Motor neuron (in vitro differentiated cells): ENCODE results near the gene FAM227A. TPM values are rescaled to one million over a fixed set of nuclear protein-coding genes. Genes with fewer than 3 reads are reported as not detected.
"Not testable (repeated sequence)": the region's sequence is repeated elsewhere in the genome, so short reads cannot be mapped to it uniquely, and the experiment has no call there.

Source experiments
- ATAC-seq, 8 experiments: fragments of 200-7000 bp; cut with Tn5 transposase; replicated peaks in 6 of 8; 2 replicates each; pipeline ENCODE4 v1.8.0; 2021; ENCODE audit warnings: mild to moderate bottlenecking in 8 of 8, moderate library complexity in 8 of 8
- H3K27ac ChIP-seq, 2 donors: fragments of 250-450 bp; sonication (Bioruptor Pico); 2 replicates each; pipeline ENCODE4 v1.9.0; 2021; ENCODE audit warnings: antibody characterized with exemption in 2 of 2, mild to moderate bottlenecking in 2 of 2, moderate library complexity in 1 of 2
- H3K4me1 ChIP-seq, 2 donors: fragments of 250-450 bp; sonication (Bioruptor Pico); replicated peaks in 1 of 2; 2 replicates each; pipeline ENCODE4 v1.6.1; 2021; ENCODE audit warnings: antibody characterized with exemption in 2 of 2, mild to moderate bottlenecking in 2 of 2, moderate library complexity in 1 of 2
- H3K4me3 ChIP-seq, 5 donors: fragments of 250-450 bp; sonication (Bioruptor Pico); 2 replicates each; pipeline ENCODE4 v1.9.0; 2021; ENCODE audit warnings: antibody characterized with exemption in 5 of 5, mild to moderate bottlenecking in 5 of 5, moderate library complexity in 4 of 5
- WGBS, 10 experiments: fragments of 450-650 bp; shearing (Covaris generic); methylation state at CpG; one replicate each; pipeline ENCODE4 v1.0.0; 2022; 5-methylcytosine and 5-hydroxymethylcytosine counted together
- in situ Hi-C, 9 experiments: fragments of 400-800 bp; cut with MboI; loops; one replicate each; pipeline ENCODE4 v1.15.0; 2021; ENCODE audit warnings: low sequenced_read_pairs in 9 of 9, low pct_unique_long_range_greater_than_20kb in 2 of 9; ENCODE audit not compliant: unreplicated experiment in 9 of 9
- total RNA-seq, 8 experiments: library from RNA; unstranded; fragments of 300-600 nt; gene quantifications; 2 replicates each; pipeline versions ENCODE4 v1.2.3 to v1.2.4, GENCODE V29; 2022

Gene FAM227A
- total RNA-seq, 8 experiments from 2014 or later, result 0.66 to 7.8 (median 5.8) TPM

DNA sequence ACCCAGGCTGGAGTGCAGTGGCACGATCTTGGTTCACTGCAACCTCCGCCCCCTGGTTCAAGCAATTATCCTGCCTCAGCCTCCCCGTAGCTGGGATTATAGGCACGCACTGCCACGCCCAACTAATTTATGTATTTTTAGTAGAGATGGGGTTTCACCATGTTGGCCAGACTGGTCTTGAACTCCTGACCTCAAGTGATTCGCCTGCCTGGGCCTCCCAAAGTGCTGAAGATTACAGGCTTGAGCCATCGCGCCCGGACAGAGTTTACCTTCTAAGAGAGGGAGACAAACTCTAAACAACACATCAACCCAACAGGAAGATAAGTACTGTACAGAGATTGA is 41.2 kb downstream of the FAM227A start:
- Histone ChIP-seq H3K4me1 (peaks cover 7 to 11% of the 10 kb centered on the region in 2 donors), H3K27ac (peak overlapping the region in 1 of 2 donors; percentile 37)
- 53 to 90% (median 83%) methylated on average over 1 to 8 of the region's 9 CpGs; no CpG with 5 or more reads in 3 of the 10 experiments for WGBS, 10 experiments
- ATAC-seq, result peak in 2 of 8 experiments; percentile 7 to 55
- in situ Hi-C loops, H3K4me3 ChIP-seq: not testable (repeated sequence)

DNA sequence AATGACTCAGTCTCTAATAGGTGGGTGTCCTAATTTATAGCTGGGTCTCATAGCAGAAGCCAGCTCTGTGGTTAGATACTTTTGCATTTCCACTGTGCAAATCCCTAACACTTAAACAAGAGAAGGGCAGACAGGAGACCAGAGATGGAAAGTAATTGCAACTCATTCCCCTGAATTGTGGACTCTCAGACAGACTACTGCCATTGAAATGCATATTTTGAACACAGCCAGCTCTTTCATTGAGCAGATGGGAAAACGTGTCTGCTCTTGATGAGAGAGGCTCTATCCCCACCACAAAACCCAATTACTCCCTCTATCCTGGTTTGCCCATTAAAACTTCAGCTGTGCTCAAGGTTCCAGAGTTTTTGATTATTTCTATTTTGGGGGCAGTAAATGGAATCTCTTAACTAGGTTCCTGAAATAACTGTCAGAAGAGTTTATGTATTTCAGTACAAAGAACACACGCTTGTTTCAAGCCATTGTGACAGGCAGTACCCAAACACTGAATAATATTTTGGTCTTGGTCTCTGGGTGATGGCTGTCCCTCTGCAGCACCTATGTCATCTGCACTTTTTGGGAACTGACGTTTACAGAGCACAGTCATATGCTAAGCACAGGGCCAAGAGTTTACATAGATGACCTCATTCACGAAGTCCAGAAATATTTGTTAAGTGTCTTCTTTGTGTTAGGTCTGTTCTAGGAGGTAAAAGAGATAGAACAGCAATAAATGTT is 41.7 kb downstream of the FAM227A start:
- WGBS, 10 experiments, result 17 to 100% (median 50%) methylated on average over 1 to 4 of the region's 4 CpGs; no CpG with 5 or more reads in 1 of the 10 experiments
- peak in 7 of 8 experiments; percentile 13 to 97 (median 71) for ATAC-seq
- in situ Hi-C loops, result no loop called here
- peak overlapping the region in 1 of 2 donors; percentile 36 for H3K27ac ChIP-seq
- H3K4me1 ChIP-seq, result peaks cover 7 to 11% of the 10 kb centered on the region in 2 donors
- no peak overlapping the region for H3K4me3 ChIP-seq

DNA sequence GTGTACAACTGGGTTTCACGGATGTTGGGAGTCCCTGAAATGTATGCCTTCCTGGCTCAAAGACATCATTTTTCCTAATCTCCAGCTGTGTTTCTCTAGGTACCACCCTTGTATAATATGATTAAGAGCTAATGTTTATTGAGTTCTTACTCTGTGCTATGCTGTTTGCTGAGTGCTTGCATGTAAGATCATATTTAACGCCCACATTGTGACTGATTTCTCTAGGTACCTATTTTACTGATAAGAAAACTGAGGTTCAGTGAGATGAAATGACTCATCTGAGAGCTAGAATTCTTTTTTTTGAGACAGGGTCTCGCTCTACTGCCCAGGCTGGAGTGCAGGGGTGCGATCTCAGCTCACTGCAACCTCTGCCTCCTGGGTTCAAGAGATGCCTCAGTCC is 42.6 kb downstream of the FAM227A start:
- WGBS, 10 experiments, result 50 to 100% (median 95%) methylated on average over 1 to 2 of the region's 4 CpGs; no CpG with 5 or more reads in 2 of the 10 experiments
- H3K4me1 ChIP-seq, result peaks cover 7 to 11% of the 10 kb centered on the region in 2 donors
- ATAC-seq, result no peak
- in situ Hi-C loops, result no loop called here
- H3K4me3 ChIP-seq, result no peak overlapping the region
- H3K27ac ChIP-seq, result no peak overlapping the region

DNA sequence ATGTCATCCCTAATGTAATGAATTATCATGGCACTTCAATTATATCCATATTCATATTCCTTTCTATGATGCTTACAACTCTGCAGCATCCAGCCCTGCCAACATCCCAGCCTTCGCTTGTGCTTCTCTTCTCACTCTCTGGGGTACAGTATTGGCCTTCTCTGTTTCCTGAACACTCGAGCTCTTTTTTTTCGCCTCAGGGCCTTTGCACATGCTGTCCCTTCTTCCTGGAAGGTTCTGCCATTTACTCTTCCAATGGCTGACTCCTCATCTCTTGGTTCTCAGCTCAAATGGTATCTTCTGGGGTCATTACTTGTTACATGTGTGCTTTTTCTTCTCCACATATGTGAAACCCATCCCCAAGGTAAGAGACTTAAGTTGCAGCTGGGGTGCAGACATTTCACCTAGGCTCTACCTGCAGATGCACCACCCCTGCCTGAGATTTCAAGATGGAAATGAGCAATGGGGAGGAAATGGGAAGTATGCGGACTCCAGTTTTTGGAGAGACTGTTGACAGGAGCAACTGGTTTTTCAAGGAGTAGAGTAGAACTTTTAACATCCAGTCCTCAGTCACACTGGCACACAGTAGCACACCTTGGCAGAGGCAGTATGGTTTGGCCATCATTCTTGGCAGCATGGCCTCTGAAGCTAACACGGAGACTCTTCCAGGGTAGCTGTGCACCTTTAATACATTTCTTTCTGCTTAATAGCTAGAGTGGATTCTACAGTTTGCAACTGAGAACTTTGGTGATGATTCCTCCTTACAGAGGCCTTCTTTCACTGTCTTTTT is 43.8 kb downstream of the FAM227A start:
- in situ Hi-C loops, result no loop called here
- 42 to 100% (median 90%) methylated on average over 2 to 5 of the region's 5 CpGs; no CpG with 5 or more reads in 1 of the 10 experiments for WGBS, 10 experiments
- peaks cover 7 to 11% of the 10 kb centered on the region in 2 donors for H3K4me1 ChIP-seq
- H3K4me3 ChIP-seq, result no peak overlapping the region
- no peak for ATAC-seq
- no peak overlapping the region for H3K27ac ChIP-seq

DNA sequence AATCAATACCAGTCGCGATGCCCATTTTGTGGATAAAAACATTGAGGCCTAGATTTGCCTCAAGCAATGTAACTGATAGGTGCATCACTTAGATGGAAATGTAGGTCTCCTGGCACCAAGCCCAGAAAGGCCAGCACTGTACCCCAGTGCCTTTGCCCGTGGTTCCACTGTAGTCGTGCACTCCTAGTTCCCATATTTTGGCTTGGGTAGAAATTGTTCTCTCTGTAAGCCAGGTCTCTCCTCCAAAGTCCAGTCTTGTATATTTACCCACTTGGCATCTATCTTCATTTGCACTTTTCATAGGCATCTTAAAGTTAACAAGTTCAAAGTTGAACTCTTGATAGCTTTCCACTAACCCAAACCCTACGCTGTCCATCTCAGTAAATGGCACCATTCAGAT is 44.6 kb downstream of the FAM227A start:
- WGBS, 10 experiments, result 60 to 100% (median 100%) methylated on average over 1 to 5 of the region's 5 CpGs; no CpG with 5 or more reads in 1 of the 10 experiments
- Histone ChIP-seq H3K4me1 (peaks cover 7 to 11% of the 10 kb centered on the region in 2 donors), H3K27ac (no peak overlapping the region), H3K4me3 (no peak overlapping the region)
- in situ Hi-C loops, result no loop called here
- no peak for ATAC-seq

DNA sequence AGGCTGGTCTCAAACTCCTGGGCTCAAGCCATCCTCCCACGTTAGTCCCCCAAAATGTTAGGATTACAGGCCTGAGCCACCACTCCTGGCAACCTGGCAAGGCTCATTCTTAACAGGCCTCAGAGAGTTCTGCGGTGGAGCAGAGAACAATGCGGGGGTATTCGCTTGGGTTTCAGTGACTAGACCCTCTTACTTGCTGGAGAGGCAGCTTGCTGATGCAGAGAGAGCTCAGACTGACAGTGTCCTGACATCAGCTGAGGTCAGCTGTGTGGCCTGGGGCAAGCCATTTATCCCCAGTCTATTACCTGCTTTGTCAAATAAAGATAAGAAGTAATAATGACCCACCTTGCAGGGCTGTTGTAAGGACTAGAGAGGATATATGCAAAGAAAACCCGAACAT is 46.0 kb downstream of the FAM227A start:
- Histone ChIP-seq H3K4me3 (no peak overlapping the region), H3K4me1 (peaks cover 7 to 8% of the 10 kb centered on the region in 2 donors), H3K27ac (no peak overlapping the region)
- in situ Hi-C loops, result no loop called here
- no peak for ATAC-seq
- 60 to 100% (median 89%) methylated on average over 1 to 5 of the region's 5 CpGs; no CpG with 5 or more reads in 4 of the 10 experiments for WGBS, 10 experiments

DNA sequence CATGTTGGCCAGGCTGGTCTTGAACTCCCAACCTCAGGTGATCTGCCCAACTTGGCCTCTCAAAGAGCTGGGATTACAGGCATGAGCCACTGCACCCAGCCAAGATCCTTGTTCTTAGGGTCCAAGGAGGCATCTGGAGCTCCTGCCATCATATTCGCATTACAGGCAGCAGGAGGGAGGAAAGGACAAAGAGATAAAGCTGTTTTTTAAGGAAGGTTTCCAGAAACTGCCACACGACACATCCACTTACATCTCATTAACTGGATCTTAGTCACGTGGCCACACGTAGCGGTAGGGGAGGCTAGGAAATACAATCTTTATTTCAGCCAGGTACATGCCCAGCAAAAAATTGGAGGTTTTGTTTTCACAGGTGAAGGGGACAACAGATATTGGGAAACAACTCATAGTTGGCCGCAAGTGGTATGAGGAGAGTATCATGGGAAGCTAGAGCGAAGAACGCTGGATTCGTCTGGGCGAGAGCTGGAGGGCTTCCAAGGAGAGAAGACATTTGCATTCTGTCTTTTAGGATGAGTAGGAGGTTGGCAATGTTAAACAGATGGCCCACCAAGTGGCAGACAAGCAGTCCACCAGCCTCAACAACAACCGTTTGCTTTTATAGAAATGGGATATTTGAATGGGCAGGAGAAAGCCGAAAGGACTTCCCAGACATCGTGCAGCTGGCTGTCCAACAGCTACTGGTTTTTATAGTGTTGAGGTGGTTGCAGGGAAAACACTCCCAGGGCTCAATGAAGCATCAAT is 47.0 kb downstream of the FAM227A start:
- no peak for ATAC-seq
- Histone ChIP-seq H3K27ac (no peak overlapping the region), H3K4me1 (no peaks in the 10 kb centered on the region), H3K4me3 (no peak overlapping the region)
- WGBS, 10 experiments, result 40 to 94% (median 88%) methylated on average over 1 to 12 of the region's 13 CpGs; no CpG with 5 or more reads in 2 of the 10 experiments
- in situ Hi-C loops, result no loop called here

DNA sequence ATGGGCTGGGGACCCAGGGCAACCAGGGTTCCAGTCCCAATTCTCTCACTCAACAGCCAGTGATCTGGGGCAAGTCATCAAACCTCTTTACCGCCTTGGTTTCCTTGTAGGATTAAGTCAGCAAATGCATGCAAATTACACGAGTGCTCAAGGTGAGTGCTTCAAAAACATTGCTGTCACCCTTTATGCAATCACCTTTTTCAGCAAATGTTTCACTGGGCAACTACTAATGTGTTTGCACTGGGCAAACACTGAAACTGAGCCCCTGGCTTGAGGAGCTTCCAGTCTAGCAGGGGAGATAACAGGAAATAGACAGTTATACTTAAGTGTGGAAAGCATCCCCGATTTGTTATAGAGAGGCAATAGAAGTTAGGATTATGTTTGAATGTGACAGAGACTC is 48.5 kb downstream of the FAM227A start:
- no peak overlapping the region for H3K4me3 ChIP-seq
- H3K27ac ChIP-seq, result no peak overlapping the region
- 86 to 100% (median 98%) methylated on average over 1 to 3 of the region's 3 CpGs; no CpG with 5 or more reads in 4 of the 10 experiments for WGBS, 10 experiments
- ATAC-seq, result no peak
- no peaks in the 10 kb centered on the region for H3K4me1 ChIP-seq
- in situ Hi-C loops, result no loop called here

DNA sequence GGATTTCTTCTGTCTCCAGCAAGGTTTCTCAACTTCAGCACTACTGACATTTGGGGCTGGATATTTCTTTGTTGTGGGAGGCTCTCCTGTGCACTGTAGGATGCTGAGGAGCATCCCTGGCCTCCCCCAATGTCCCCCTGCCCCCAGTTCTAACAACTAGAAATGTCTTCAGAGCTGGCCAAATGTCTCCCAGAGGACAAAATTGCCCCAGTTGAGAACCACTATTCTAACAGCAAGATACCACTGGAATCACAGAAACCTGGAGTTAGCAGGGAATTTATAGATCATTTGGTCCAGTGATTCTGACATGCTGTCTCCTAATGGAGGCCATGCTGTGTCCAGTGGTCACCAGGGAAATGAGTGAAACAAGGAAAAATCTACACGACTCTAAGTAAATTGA is 54.0 kb downstream of the FAM227A start:
- Histone ChIP-seq H3K27ac (no peak overlapping the region), H3K4me1 (no peaks in the 10 kb centered on the region), H3K4me3 (no peak overlapping the region)
- 0 to 100% (median 78%) methylated on average over 1 of the region's 1 CpG; no CpG with 5 or more reads in 1 of the 10 experiments for WGBS, 10 experiments
- ATAC-seq, result no peak
- in situ Hi-C loops, result no loop called here

DNA sequence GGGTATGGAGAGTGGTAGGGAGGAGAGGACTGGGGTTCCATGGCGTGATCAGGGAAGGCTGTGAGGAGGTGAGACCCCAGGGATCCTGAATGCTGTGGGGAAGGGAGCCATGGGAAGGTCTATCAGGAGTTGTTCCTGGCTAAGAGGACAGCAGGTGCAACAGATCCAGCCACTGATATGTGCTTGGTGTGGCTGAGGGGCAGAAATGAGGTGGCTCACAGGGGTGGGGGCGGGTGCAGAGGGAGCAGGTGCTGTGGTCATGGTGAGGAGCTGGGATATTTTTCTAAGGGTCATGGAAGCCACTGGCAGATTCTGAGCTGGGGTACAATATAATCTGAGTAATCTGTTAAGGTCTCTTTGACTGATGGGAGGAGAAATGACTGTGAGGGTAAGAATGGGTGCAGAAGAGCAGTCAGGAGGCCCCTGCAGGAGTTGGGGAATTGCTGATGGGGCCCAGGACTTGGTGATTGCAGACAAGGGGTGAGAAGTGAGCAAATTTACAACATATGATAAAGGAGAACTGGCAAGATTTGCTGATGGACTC is 54.9 kb downstream of the FAM227A start:
- Histone ChIP-seq H3K4me1 (no peaks in the 10 kb centered on the region), H3K27ac (no peak overlapping the region), H3K4me3 (no peak overlapping the region)
- in situ Hi-C loops, result no loop called here
- 71 to 80% methylated on average over 1 of the region's 2 CpGs; no CpG with 5 or more reads in 8 of the 10 experiments for WGBS, 10 experiments
- no peak for ATAC-seq

DNA sequence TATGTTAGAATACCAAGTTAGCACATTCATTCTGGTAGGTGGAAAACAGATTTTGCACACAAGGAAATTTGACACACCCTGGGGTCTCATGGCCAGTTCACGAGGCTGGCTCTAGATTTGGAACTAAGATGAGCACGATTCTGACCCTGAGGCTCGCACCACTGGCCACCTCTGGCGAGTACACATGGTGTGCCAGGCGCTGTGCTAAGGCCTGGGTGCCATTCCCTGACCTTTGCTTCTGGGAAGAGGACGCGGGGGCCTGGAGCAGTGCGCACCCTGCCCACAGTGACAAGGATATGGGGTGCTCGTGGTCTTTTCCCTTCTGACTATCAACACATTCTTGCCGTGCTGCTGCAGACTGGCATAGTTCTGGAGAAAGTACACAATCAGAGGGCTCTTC is 56.7 kb downstream of the FAM227A start:
- Histone ChIP-seq H3K4me1 (no peaks in the 10 kb centered on the region), H3K4me3 (no peak overlapping the region), H3K27ac (no peak overlapping the region)
- in situ Hi-C loops, result loop anchor here in 2 of 9 experiments (25.0 kb wide), 1 partner anchor 537 kb away; the partner anchor contains the start of gene PICK1 (in 2 of the 2)
- 68 to 100% (median 91%) methylated on average over 1 to 10 of the region's 10 CpGs; no CpG with 5 or more reads in 1 of the 10 experiments for WGBS, 10 experiments
- no peak for ATAC-seq

DNA sequence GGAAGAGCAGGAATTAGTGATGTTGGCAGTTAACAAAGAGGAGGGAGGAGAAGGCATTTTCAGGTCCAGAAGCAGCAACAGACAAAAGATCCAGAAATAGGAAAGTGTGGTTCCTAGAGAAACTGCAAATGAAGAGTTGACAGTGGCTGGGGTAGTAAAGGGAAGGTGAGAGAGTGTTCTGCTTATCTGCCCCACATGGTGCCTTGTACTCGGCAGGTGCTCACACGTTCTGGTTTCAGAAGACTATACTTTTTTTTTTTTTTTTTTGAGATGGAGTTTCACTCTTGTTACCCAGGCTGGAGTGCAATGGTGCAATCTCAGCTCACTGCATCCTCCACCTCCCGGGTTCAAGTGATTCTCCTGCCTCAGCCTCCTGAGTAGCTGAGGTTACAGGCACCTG is 73.3 kb downstream of the FAM227A start:
- not testable (repeated sequence) for H3K4me1 ChIP-seq, ATAC-seq, H3K27ac ChIP-seq, H3K4me3 ChIP-seq
- 79 to 86% (median 81%) methylated on average over 1 to 3 of the region's 3 CpGs; no CpG with 5 or more reads in 4 of the 10 experiments for WGBS, 10 experiments
- in situ Hi-C loops, result loop anchor here in 2 of 9 experiments (25.0 kb wide), 1 partner anchor 521 kb away; the partner anchor contains the start of gene PICK1 (in 2 of the 2)
